Osteoblast (primary cell): ENCODE results near the gene CHST11. TPM values are rescaled to one million over a fixed set of nuclear protein-coding genes. Genes with fewer than 3 reads are reported as not detected.

ENCODE experiments used
- DNase-seq: peaks from one replicate; pipeline ENCODE4 v3.0.0; 2011; ENCODE audit warnings: low spot score, mixed read lengths; ENCODE audit not compliant: insufficient read length; ENCODE audit errors: missing footprints
- H2AFZ ChIP-seq: 2 replicates; pipeline ENCODE4 v1.6.0; 2011; ENCODE audit warnings: mild to moderate bottlenecking, low read length
- H3K27ac ChIP-seq: 2 replicates; pipeline ENCODE4 v1.5.1; 2011; ENCODE audit warnings: mild to moderate bottlenecking, low read depth, low read length, moderate library complexity
- H3K27me3 ChIP-seq: 2 replicates; pipeline ENCODE4 v1.6.0; 2012; ENCODE audit warnings: mild to moderate bottlenecking, control low read depth, inconsistent platforms, low read length, moderate library complexity; ENCODE audit not compliant: insufficient read depth
- H3K36me3 ChIP-seq: 2 replicates; pipeline ENCODE4 v1.5.1; 2011; ENCODE audit warnings: mild to moderate bottlenecking, low read length, control low read depth, moderate library complexity; ENCODE audit not compliant: insufficient read depth
- H3K4me1 ChIP-seq: 2 replicates; pipeline ENCODE4 v1.5.1; 2011; ENCODE audit warnings: mild to moderate bottlenecking, low read length, control low read depth, moderate library complexity; ENCODE audit not compliant: insufficient read depth
- H3K4me2 ChIP-seq: 2 replicates; pipeline ENCODE4 v1.6.0; 2011; ENCODE audit warnings: mild to moderate bottlenecking, low read length; ENCODE audit not compliant: insufficient read depth
- H3K4me3 ChIP-seq: fragments of 200-600 bp; sonication (generic); 3 replicates; pipeline ENCODE4 v1.5.1; 2012; ENCODE audit warnings: mild to moderate bottlenecking, low read length, inconsistent platforms; ENCODE audit not compliant: insufficient read depth
- H3K79me2 ChIP-seq: 2 replicates; pipeline ENCODE4 v1.6.0; 2012; ENCODE audit warnings: mild to moderate bottlenecking, low read length, control low read depth, inconsistent platforms; ENCODE audit not compliant: insufficient read depth
- H3K9me3 ChIP-seq: 2 replicates; pipeline ENCODE4 v1.5.1; 2011; ENCODE audit warnings: low read depth, low read length, control low read depth
- H4K20me1 ChIP-seq: 2 replicates; pipeline ENCODE4 v1.6.0; 2012; ENCODE audit warnings: mild to moderate bottlenecking, low read length, control low read depth; ENCODE audit not compliant: insufficient read depth
- CTCF ChIP-seq: IDR thresholded peaks from 2 replicates; pipeline ENCODE4 v1.5.1; 2011; ENCODE audit warnings: mild to moderate bottlenecking, low read depth, low read length, moderate library complexity; ENCODE audit errors: extremely low read depth
- total RNA-seq: library from RNA; depleted of rRNA; stranded (reverse); fragments of >200 nt; gene quantifications from 2 replicates; pipeline ENCODE4 v1.2.3, GENCODE V29; 2012

CHST11 gene
- total RNA-seq, 1 donor = 24.6 TPM

GRCh38 chr12:104659058-104659457, 202.3 kb downstream of the CHST11 start:
- no peak overlapping the region for H2AFZ ChIP-seq
- peaks cover 4% of the 10 kb centered on the region for H3K79me2 ChIP-seq
- peaks cover 10% of the 10 kb centered on the region for H4K20me1 ChIP-seq
- no peak for DNase-seq
- H3K36me3 ChIP-seq = no peaks in the 10 kb centered on the region
- H3K27me3 ChIP-seq = no peaks in the 10 kb centered on the region
- no peaks in the 10 kb centered on the region for H3K9me3 ChIP-seq
- H3K4me1 ChIP-seq = peaks cover 10% of the 10 kb centered on the region
- TF ChIP-seq CTCF = no peak
- no peak overlapping the region for H3K4me2 ChIP-seq
- no peak overlapping the region for H3K27ac ChIP-seq
- no peak overlapping the region for H3K4me3 ChIP-seq

GRCh38 chr12:104662203-104662602, 205.5 kb downstream of the CHST11 start:
- H3K4me2 ChIP-seq = no peak overlapping the region
- no peaks in the 10 kb centered on the region for H3K9me3 ChIP-seq
- H3K27me3 ChIP-seq = no peaks in the 10 kb centered on the region
- no peak overlapping the region for H3K27ac ChIP-seq
- peaks cover under 1% of the 10 kb centered on the region for H3K4me1 ChIP-seq
- peaks cover 14% of the 10 kb centered on the region for H4K20me1 ChIP-seq
- H3K4me3 ChIP-seq = no peak overlapping the region
- peaks cover 2% of the 10 kb centered on the region for H3K79me2 ChIP-seq
- DNase-seq = no peak
- no peak overlapping the region for H2AFZ ChIP-seq
- TF ChIP-seq CTCF = no peak
- no peaks in the 10 kb centered on the region for H3K36me3 ChIP-seq

- DNase-seq = no peak
- no peaks in the 10 kb centered on the region for H3K4me1 ChIP-seq
- peaks cover 14% of the 10 kb centered on the region for H4K20me1 ChIP-seq
- H3K9me3 ChIP-seq = no peaks in the 10 kb centered on the region
- TF ChIP-seq CTCF = no peak
- no peak overlapping the region for H3K27ac ChIP-seq
- H3K27me3 ChIP-seq = no peaks in the 10 kb centered on the region
- H3K4me2 ChIP-seq = no peak overlapping the region
- peaks cover 2% of the 10 kb centered on the region for H3K79me2 ChIP-seq
- no peak overlapping the region for H2AFZ ChIP-seq
- H3K36me3 ChIP-seq = no peaks in the 10 kb centered on the region
- no peak overlapping the region for H3K4me3 ChIP-seq
Observed at GRCh38 chr12:104662908-104663307, 206.2 kb downstream of the CHST11 start.

- no peak for TF ChIP-seq CTCF
Observed at GRCh38 chr12:104664351-104664750, 207.6 kb downstream of the CHST11 start.

More at GRCh38 chr12:104664351-104664750, 207.6 kb downstream of the CHST11 start:
- Histone ChIP-seq H3K79me2 (no peaks in the 10 kb centered on the region), H4K20me1 (peaks cover 11% of the 10 kb centered on the region), H3K27ac (no peak overlapping the region), H3K9me3 (no peaks in the 10 kb centered on the region), H2AFZ (no peak overlapping the region), H3K4me3 (no peak overlapping the region), H3K4me1 (peaks cover 4% of the 10 kb centered on the region), H3K27me3 (no peaks in the 10 kb centered on the region), H3K4me2 (no peak overlapping the region), H3K36me3 (no peaks in the 10 kb centered on the region)
- no peak for DNase-seq
